ENCODE results near the gene OAS3. TPM values are rescaled to one million over a fixed set of nuclear protein-coding genes. Genes with fewer than 3 reads are reported as not detected.

Gene OAS3
- polyA plus RNA-seq, 4 donors = 3.8 to 13.1 (median 7.3) TPM

GRCh38 chr12:113007166-113007565 is 68.9 kb downstream of the OAS3 start:
- Histone ChIP-seq H3K4me3 (ENCODE audit: low read depth in 1 of 3, low read length in 3 of 3) (no peak overlapping the region), H3K4me1 (ENCODE audit: control insufficient read depth in 3 of 3, insufficient read depth in 2 of 3, low read depth in 1 of 3, low read length in 2 of 3) (no peaks in the 10 kb centered on the region), H3K36me3 (ENCODE audit: control insufficient read depth in 3 of 3, insufficient read depth in 2 of 3, low read depth in 1 of 3, low read length in 3 of 3) (peaks cover 0 to 18% (median 2%) of the 10 kb centered on the region in 3 donors), H3K9me3 (ENCODE audit: control insufficient read depth in 2 of 2, insufficient read depth in 1 of 2, low read depth in 1 of 2, low read length in 1 of 2) (no peaks in the 10 kb centered on the region), H3K27ac (ENCODE audit: low read depth in 1 of 3, low read length in 2 of 3) (no peak overlapping the region), H3K27me3 (ENCODE audit: control insufficient read depth in 3 of 3, insufficient read depth in 3 of 3, low read length in 3 of 3) (no peaks in the 10 kb centered on the region)
- FAIRE-seq = no peak
- WGBS, 3 donors = 75 to 86% (median 81%) methylated on average over 4 of the region's 4 CpGs
- DNase-seq = no peak

DNA sequence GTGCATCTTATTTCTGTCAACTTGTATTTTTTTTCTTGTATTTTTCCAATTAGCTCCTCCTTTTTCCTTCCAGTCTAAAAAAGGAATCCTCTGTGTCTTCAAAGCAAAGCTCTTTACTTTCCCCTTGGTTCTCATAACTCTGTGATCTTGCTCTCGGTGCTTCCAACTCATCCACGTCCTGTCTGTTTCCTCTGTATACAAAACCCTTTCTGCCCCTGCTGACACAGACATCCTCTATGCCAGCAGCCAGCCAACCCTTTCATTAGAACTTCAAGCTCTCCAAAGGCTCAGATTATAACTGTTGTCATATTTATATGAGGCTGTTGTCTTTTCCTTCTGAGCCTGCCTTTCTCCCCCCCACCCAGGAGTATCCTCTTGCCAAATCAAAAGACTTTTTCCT is 72.4 kb downstream of the OAS3 start:
- Histone ChIP-seq H3K4me1 (ENCODE audit: control insufficient read depth in 3 of 3, insufficient read depth in 2 of 3, low read depth in 1 of 3, low read length in 2 of 3) (no peaks in the 10 kb centered on the region), H3K36me3 (ENCODE audit: control insufficient read depth in 3 of 3, insufficient read depth in 2 of 3, low read depth in 1 of 3, low read length in 3 of 3) (peaks cover 0 to 15% (median 2%) of the 10 kb centered on the region in 3 donors), H3K4me3 (ENCODE audit: low read depth in 1 of 3, low read length in 3 of 3) (no peak overlapping the region), H3K27me3 (ENCODE audit: control insufficient read depth in 3 of 3, insufficient read depth in 3 of 3, low read length in 3 of 3) (peaks cover 0 to 5% (median 0%) of the 10 kb centered on the region in 3 donors), H3K27ac (ENCODE audit: low read depth in 1 of 3, low read length in 2 of 3) (no peak overlapping the region), H3K9me3 (ENCODE audit: control insufficient read depth in 2 of 2, insufficient read depth in 1 of 2, low read depth in 1 of 2, low read length in 1 of 2) (no peaks in the 10 kb centered on the region)
- WGBS, 3 donors = 71 to 90% (median 88%) methylated on average over 2 of the region's 2 CpGs
- DNase-seq = no peak
- no peak for FAIRE-seq

GRCh38 chr12:113014565-113014964 is 76.3 kb downstream of the OAS3 start:
- 59 to 72% (median 68%) methylated on average over 9 of the region's 9 CpGs for WGBS, 3 donors
- Histone ChIP-seq H3K9me3 (ENCODE audit: control insufficient read depth in 2 of 2, insufficient read depth in 1 of 2, low read depth in 1 of 2, low read length in 1 of 2) (no peaks in the 10 kb centered on the region), H3K36me3 (ENCODE audit: control insufficient read depth in 3 of 3, insufficient read depth in 2 of 3, low read depth in 1 of 3, low read length in 3 of 3) (peaks cover 0 to 4% (median 0%) of the 10 kb centered on the region in 3 donors), H3K4me3 (ENCODE audit: low read depth in 1 of 3, low read length in 3 of 3) (no peak overlapping the region), H3K27me3 (ENCODE audit: control insufficient read depth in 3 of 3, insufficient read depth in 3 of 3, low read length in 3 of 3) (peaks cover 0 to 5% (median 0%) of the 10 kb centered on the region in 3 donors), H3K4me1 (ENCODE audit: control insufficient read depth in 3 of 3, insufficient read depth in 2 of 3, low read depth in 1 of 3, low read length in 2 of 3) (no peaks in the 10 kb centered on the region), H3K27ac (ENCODE audit: low read depth in 1 of 3, low read length in 2 of 3) (no peak overlapping the region)
- no peak for FAIRE-seq
- no peak for DNase-seq

- FAIRE-seq = no peak
- DNase-seq = no peak
- H3K4me3 ChIP-seq (ENCODE audit: low read depth in 1 of 3, low read length in 3 of 3) = no peak overlapping the region
- 48 to 70% (median 66%) methylated on average over 5 of the region's 5 CpGs for WGBS, 3 donors
- H3K9me3 ChIP-seq (ENCODE audit: control insufficient read depth in 2 of 2, insufficient read depth in 1 of 2, low read depth in 1 of 2, low read length in 1 of 2) = no peaks in the 10 kb centered on the region
- no peaks in the 10 kb centered on the region for H3K36me3 ChIP-seq (ENCODE audit: control insufficient read depth in 3 of 3, insufficient read depth in 2 of 3, low read depth in 1 of 3, low read length in 3 of 3)
- no peaks in the 10 kb centered on the region for H3K4me1 ChIP-seq (ENCODE audit: control insufficient read depth in 3 of 3, insufficient read depth in 2 of 3, low read depth in 1 of 3, low read length in 2 of 3)
- H3K27ac ChIP-seq (ENCODE audit: low read depth in 1 of 3, low read length in 2 of 3) = no peak overlapping the region
- H3K27me3 ChIP-seq (ENCODE audit: control insufficient read depth in 3 of 3, insufficient read depth in 3 of 3, low read length in 3 of 3) = peaks cover 0 to 5% (median 0%) of the 10 kb centered on the region in 3 donors
Observed at GRCh38 chr12:113016796-113017195, 78.5 kb downstream of the OAS3 start.

GRCh38 chr12:113019025-113019424 is 80.8 kb downstream of the OAS3 start:
- no peak overlapping the region for H3K4me3 ChIP-seq (ENCODE audit: low read depth in 1 of 3, low read length in 3 of 3)
- no peak overlapping the region for H3K27ac ChIP-seq (ENCODE audit: low read depth in 1 of 3, low read length in 2 of 3)
- peaks cover 0 to 5% (median 0%) of the 10 kb centered on the region in 3 donors for H3K27me3 ChIP-seq (ENCODE audit: control insufficient read depth in 3 of 3, insufficient read depth in 3 of 3, low read length in 3 of 3)
- no peak for FAIRE-seq
- H3K9me3 ChIP-seq (ENCODE audit: control insufficient read depth in 2 of 2, insufficient read depth in 1 of 2, low read depth in 1 of 2, low read length in 1 of 2) = no peaks in the 10 kb centered on the region
- 40 to 57% (median 57%) methylated on average over 4 of the region's 4 CpGs for WGBS, 3 donors
- no peaks in the 10 kb centered on the region for H3K36me3 ChIP-seq (ENCODE audit: control insufficient read depth in 3 of 3, insufficient read depth in 2 of 3, low read depth in 1 of 3, low read length in 3 of 3)
- no peaks in the 10 kb centered on the region for H3K4me1 ChIP-seq (ENCODE audit: control insufficient read depth in 3 of 3, insufficient read depth in 2 of 3, low read depth in 1 of 3, low read length in 2 of 3)
- no peak for DNase-seq

GRCh38 chr12:113021500-113021899 is 83.2 kb downstream of the OAS3 start:
- FAIRE-seq = no peak
- H3K36me3 ChIP-seq (ENCODE audit: control insufficient read depth in 3 of 3, insufficient read depth in 2 of 3, low read depth in 1 of 3, low read length in 3 of 3) = no peaks in the 10 kb centered on the region
- 78 to 88% (median 81%) methylated on average over 1 of the region's 1 CpG for WGBS, 3 donors

More at GRCh38 chr12:113021500-113021899, 83.2 kb downstream of the OAS3 start:
- no peak for DNase-seq
- no peak overlapping the region for H3K27ac ChIP-seq (ENCODE audit: low read depth in 1 of 3, low read length in 2 of 3)
- H3K27me3 ChIP-seq (ENCODE audit: control insufficient read depth in 3 of 3, insufficient read depth in 3 of 3, low read length in 3 of 3) = no peaks in the 10 kb centered on the region
- H3K4me1 ChIP-seq (ENCODE audit: control insufficient read depth in 3 of 3, insufficient read depth in 2 of 3, low read depth in 1 of 3, low read length in 2 of 3) = no peaks in the 10 kb centered on the region
- H3K9me3 ChIP-seq (ENCODE audit: control insufficient read depth in 2 of 2, insufficient read depth in 1 of 2, low read depth in 1 of 2, low read length in 1 of 2) = no peaks in the 10 kb centered on the region
- H3K4me3 ChIP-seq (ENCODE audit: low read depth in 1 of 3, low read length in 3 of 3) = no peak overlapping the region

Other genes with a start within 250 kb of the OAS3 start
- under 1 TPM in 2 of 4 donors, not detected in 2; 0.38 to 0.97 TPM for gene RPH3A, start 146.7 kb upstream of the OAS3 start, polyA plus RNA-seq
- gene OAS1, start 31.5 kb upstream of the OAS3 start, polyA plus RNA-seq = 10 to 100 TPM; 21.3 to 66.9 (median 38.6) TPM
- gene OAS2, start 40.0 kb downstream of the OAS3 start, polyA plus RNA-seq = 1 to 10 TPM; 2.3 to 7.7 (median 2.7) TPM
- 1 to 10 TPM in 3 of 4 donors, under 1 TPM in 1; 0.45 to 4.8 (median 4.2) TPM for gene DTX1, start 118.3 kb downstream of the OAS3 start, polyA plus RNA-seq
- gene RASAL1, start 197.3 kb downstream of the OAS3 start, polyA plus RNA-seq = under 1 TPM in 3 of 4 donors, not detected in 1; 0.16 to 0.81 (median 0.55) TPM
- gene CFAP73, start 211.2 kb downstream of the OAS3 start, polyA plus RNA-seq = under 1 TPM in 2 of 4 donors, not detected in 2; 0.19 to 0.44 TPM
- 10 to 100 TPM; 34.9 to 75.6 (median 51.8) TPM for gene DDX54, start 247.0 kb downstream of the OAS3 start, polyA plus RNA-seq
- 10 to 100 TPM; 15.2 to 31.5 (median 19.7) TPM for gene RITA1, start 247.2 kb downstream of the OAS3 start, polyA plus RNA-seq

All from small intestine (tissue), 7 donors.